ENCODE measurements around the gene CRPPA.
"Not testable (repeated sequence)": the region's sequence is repeated elsewhere in the genome, so short reads cannot be mapped to it uniquely, and the experiment has no call there.

Gene CRPPA

DNA sequence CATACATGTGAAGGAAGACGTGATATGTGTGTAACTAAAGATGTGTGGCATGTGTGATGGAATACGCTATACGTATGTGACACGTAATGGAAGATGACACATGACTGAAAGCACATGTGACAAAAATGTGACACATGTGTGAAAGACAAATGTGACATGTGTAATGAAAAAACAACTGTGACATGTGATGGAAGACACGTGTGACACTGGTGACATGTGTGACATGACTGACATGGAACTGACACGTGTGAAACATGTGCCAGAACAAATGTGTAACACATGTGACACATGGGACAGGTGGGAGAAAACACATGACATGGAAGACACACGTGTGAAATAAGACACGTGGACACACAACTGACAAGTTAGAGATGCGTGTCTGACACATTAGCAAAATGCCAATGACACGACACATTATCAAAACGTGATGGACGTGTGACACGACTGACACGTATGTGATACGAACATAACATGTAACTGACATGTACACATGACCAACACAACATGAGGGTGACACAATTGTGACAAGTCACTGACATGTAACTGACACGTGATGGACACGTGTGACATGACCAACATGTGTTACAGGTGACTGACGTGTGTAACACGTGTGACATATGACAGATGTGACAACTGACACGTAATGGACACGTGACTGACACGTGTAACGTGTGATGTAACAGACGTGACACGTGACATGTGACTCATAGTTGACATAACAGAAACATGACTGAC, 24.4 kb downstream of the CRPPA start:
- no peak for DNase-seq

DNA sequence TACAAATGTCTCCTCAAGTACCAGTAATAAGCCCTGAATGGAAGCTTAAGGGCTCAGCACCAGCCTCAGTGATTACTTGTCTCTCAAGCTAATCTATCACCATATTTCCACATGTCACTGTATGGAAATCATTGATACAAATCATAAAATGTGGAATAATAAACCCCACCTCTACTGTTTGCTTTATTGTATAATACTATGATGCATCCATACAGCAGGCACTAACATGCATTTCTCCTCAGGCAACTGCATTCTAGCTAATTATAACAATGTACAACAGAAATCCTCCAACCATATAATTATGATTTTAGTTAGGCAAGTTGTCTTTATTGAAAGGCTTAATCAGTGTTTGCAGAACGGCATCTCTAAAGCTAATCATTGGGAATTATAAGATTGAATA, 26.2 kb downstream of the CRPPA start:
- no peak for DNase-seq

DNA sequence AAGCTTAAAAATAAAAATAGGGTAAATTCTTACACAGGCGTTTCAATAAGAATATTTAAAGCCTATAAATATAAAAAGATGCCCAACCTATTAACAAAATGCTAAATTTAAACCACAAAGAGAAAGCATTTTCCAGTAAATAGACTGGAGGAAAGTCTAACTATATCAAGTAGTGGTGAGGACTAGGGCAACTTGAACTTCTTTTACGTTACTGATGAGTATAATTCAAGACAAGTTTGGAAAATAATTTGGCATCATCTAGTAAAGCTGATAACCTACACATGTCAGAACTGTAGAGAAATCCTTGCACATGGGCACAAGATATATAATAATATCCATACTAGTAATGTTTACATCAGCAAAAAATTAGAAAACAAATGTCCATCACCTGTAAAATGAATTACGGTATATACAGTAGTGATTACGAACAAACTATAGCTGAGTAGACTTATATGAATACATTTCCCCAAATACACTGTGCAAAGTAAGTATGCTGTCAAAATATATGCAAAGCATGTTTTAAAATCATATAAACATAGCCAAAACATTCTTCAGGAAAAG, 27.4 kb downstream of the CRPPA start:
- no peak for DNase-seq

DNA sequence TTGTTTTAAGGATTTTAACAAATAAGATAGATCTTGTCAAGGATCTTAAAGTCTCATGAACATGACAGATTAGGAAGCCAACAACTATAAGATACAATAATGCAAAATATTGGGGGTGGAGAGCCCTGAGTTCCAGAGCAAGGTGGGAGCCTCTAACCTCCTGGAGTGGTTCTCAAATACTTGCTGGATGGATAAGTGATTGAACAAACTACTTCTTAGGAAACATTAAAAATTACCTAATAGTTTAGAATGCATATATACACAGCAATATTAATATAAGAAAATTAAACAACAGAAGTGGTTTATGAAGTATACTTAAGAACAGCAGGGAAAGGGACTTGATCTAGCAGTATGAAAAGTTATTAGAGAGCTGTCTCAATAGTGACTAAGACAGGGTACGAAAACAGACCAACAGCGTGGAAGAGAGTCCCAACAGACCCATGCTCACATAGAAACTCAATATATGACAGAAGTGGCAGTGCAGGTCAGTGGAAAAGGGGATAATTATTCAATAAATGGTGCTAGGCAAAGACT, 28.3 kb downstream of the CRPPA start:
- no peak for DNase-seq

DNA sequence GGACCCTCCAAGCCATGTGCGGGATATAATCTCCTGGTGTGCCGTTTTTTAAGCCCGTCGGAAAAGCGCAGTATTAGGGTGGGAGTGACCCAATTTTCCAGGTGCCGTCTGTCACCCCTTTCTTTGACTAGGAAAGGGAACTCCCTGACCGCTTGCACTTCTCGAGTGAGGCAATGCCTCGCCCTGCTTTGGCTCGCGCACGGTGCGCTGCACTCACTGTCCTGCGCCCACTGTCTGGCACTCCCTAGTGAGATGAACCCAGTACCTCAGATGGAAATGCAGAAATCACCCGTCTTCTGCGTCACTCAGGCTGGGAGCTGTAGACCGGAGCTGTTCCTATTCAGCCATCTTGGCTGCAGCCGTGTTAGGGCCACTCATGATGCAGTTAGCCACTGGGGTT, 37.6 kb downstream of the CRPPA start:
- DNase-seq = not testable (repeated sequence)

DNA sequence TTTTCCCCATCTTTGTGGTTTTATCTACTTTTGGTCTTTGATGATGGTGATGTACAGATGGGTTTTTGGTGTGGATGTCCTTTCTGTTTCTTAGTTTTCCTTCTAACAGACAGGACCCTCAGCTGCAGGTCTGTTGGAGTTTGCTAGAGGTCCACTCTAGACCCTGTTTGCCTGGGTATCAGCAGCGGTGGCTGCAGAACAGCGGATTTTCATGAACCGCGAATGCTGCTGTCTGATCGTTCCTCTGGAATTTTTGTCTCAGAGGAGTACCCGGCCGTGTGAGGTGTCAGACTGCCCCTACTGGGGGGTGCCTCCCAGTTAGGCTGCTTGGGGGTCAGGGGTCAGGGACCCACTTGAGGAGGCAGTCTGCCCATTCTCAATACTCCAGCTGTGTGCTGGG, 38.2 kb downstream of the CRPPA start:
- DNase-seq = not testable (repeated sequence)

Data from activated CD4-positive, alpha-beta T cell treated with anti-CD3 and anti-CD28 coated beads, Interleukin-2, amount 50 U/mL, for 4 hours (primary cell).